ENCODE measurements around the gene PNPLA8. TPM values are rescaled to one million over a fixed set of nuclear protein-coding genes. Genes with fewer than 3 reads are reported as not detected.

Gene PNPLA8
- total and polyA plus RNA-seq, 5 experiments from 2014 or later: 19.7 to 26.5 (median 24.3) TPM

- H3K27ac Mint-ChIP-seq: peak overlapping the region in 1 of 10 donors; percentile 41
- POLR2A ChIA-PET: no interaction called here
- H3K4me3 Mint-ChIP-seq: peak overlapping the region in 1 of 10 donors; percentile 5
- peaks cover 0 to 17% (median 0%) of the 10 kb centered on the region in 5 donors for H3K27me3 Mint-ChIP-seq
- peaks cover 0 to 60% (median 40%) of the 10 kb centered on the region in 4 donors for H3K4me1 Mint-ChIP-seq
- peaks cover 0 to 5% (median 0%) of the 10 kb centered on the region in 9 donors for H3K9me3 Mint-ChIP-seq
- H3K36me3 Mint-ChIP-seq: peaks cover 4 to 32% (median 18%) of the 10 kb centered on the region in 3 donors
- DNase-seq (no peak), ATAC-seq (no peak)
These were observed 95.3 kb downstream of the PNPLA8 start for GRCh38 chr7:108430664-108431063.

DNA sequence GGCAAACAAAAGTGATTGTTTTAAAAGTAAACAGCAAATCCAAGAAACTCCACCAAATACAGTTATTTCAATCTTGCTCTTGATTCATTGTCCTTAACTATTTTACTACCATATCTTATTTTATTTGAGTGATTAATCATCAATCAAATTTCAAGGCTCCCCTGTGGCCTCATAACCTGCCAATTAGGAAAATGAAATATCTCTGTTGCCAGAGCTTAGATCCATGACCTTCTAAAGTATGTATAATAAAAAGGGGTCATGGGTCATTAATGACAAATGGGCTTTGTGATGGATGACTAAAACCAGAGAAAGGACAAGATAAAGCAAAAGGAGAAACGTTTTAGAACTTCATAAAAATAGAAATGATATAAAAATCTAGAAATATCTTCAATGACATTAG is 98.2 kb downstream of the PNPLA8 start:
- Mint-ChIP-seq H3K27me3 (peaks cover 0 to 14% (median 0%) of the 10 kb centered on the region in 5 donors), H3K36me3 (peaks cover 4 to 27% (median 24%) of the 10 kb centered on the region in 3 donors), H3K4me3 (no peak overlapping the region), H3K4me1 (peaks cover 9 to 59% (median 39%) of the 10 kb centered on the region in 4 donors), H3K9me3 (no peaks in the 10 kb centered on the region), H3K27ac (no peak overlapping the region)
- POLR2A ChIA-PET: no interaction called here
- ATAC-seq (no peak), DNase-seq (no peak)

DNA sequence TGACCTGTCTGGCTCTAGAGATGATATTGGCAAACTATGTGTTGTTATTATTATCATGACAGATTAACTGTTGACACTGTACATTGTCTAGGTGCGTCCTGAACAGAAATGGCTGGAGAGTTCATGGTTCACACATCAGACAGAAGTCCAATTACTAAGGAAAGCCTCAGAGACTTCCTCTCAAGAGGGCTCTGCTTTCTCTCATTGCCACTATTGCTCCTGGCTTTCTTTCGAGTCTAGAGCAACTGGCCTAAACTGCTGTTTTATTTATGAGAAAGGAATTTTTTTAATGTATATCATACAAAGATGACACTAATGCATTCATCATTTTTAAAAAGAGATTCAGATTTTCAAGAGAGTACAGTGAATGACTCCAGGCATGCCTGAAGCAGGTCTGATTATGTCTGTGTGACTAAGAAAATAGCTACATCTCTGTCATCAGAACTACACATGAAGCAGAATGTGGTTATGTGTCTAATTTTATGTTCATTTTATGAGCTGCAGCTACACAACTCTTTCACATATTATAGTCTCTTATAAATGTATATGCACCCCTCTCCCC is 100.1 kb downstream of the PNPLA8 start:
- H3K9me3 Mint-ChIP-seq: no peaks in the 10 kb centered on the region

DNA sequence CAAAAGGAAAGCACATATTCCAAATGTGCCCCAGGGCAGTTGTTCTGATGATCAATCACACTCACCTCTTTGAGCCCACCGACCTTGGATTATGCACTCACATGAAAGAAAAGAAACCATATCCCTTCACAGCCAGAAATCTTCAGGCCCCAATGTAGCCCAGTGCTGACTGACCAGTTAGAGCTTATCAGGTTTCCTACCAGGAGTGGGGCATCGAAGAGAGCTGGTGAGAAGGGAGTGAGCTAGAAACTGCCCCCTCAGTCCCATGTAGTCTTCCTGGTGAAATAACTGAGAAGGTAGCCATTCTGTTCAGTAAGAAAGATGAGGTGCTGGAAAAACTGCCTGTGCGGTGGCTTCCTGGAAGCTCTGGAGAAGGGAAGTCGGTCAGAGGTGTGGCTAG is 101.9 kb downstream of the PNPLA8 start:
- H3K4me3 Mint-ChIP-seq: peak overlapping the region in 1 of 10 donors; percentile 22
- H3K9me3 Mint-ChIP-seq: no peaks in the 10 kb centered on the region

More for the DNA sequence above, 100.1 kb downstream of the PNPLA8 start:
- DNase-seq: no peak
- POLR2A ChIA-PET: no interaction called here
- Mint-ChIP-seq H3K27me3 (peaks cover 0 to 13% (median 0%) of the 10 kb centered on the region in 5 donors), H3K4me3 (no peak overlapping the region), H3K4me1 (peaks cover 20 to 60% (median 41%) of the 10 kb centered on the region in 4 donors), H3K36me3 (peaks cover 4 to 18% (median 15%) of the 10 kb centered on the region in 3 donors), H3K27ac (no peak overlapping the region)
- no peak for ATAC-seq

GRCh38 chr7:108423089-108423989 is 102.6 kb downstream of the PNPLA8 start:
- POLR2A ChIA-PET: no interaction called here
- H3K4me1 Mint-ChIP-seq: peaks cover 36 to 61% (median 44%) of the 10 kb centered on the region in 4 donors
- H3K27me3 Mint-ChIP-seq: peaks cover 0 to 19% (median 0%) of the 10 kb centered on the region in 5 donors
- peaks cover 0 to 11% (median 3%) of the 10 kb centered on the region in 3 donors for H3K36me3 Mint-ChIP-seq
- peak in 1 of 2 donors; percentile 40 for ATAC-seq
- no peaks in the 10 kb centered on the region for H3K9me3 Mint-ChIP-seq
- no peak for DNase-seq
- peak overlapping the region in 3 of 10 donors; percentile 1 to 70 (median 3) for H3K27ac Mint-ChIP-seq
- H3K4me3 Mint-ChIP-seq: peak overlapping the region in 1 of 10 donors; percentile 22

More for the DNA sequence above, 101.9 kb downstream of the PNPLA8 start:
- Mint-ChIP-seq H3K4me1 (peaks cover 30 to 58% (median 42%) of the 10 kb centered on the region in 4 donors), H3K27me3 (peaks cover 0 to 17% (median 0%) of the 10 kb centered on the region in 5 donors), H3K27ac (no peak overlapping the region), H3K36me3 (peaks cover 0 to 11% (median 3%) of the 10 kb centered on the region in 3 donors)
- POLR2A ChIA-PET: no interaction called here
- DNase-seq (no peak), ATAC-seq (no peak)

DNA sequence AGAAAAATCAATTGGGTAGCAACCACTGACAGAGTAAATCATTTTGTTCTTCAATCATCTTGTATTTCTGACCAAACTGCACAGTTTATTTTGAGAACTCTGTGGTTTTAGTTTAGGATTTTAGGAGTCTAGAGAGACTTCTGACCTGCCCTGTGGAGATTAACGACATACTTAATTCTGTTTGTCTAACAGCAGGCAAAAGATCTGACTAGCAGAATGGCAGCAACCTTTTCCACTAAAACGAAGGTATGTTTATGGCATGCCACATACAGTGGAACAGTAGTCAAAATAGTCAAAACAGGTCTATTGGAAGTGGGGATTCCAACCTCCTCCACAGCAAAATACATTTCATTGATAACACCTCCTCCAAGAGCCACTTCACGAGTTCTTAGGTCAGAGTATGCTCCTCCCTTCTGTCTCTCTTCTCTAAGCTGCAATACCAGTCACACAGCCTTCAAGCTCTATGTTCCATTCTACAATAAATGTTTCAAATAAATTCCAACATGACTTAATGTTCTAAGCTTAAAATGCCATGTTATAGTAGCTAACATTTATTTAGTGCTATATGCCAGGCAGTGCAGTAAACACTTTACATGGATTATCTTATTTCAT is 104.1 kb downstream of the PNPLA8 start:
- peaks cover 0 to 11% (median 3%) of the 10 kb centered on the region in 3 donors for H3K36me3 Mint-ChIP-seq
- no peaks in the 10 kb centered on the region for H3K9me3 Mint-ChIP-seq
- H3K27me3 Mint-ChIP-seq: peaks cover 0 to 19% (median 0%) of the 10 kb centered on the region in 5 donors
- H3K4me3 Mint-ChIP-seq: peak overlapping the region in 1 of 10 donors; percentile 0
- H3K4me1 Mint-ChIP-seq: peaks cover 45 to 69% (median 54%) of the 10 kb centered on the region in 4 donors
- no peak for DNase-seq
- H3K27ac Mint-ChIP-seq: peak overlapping the region in 1 of 10 donors; percentile 85
- POLR2A ChIA-PET: no interaction called here
- ATAC-seq: no peak

Other genes starting within 250 kb of the PNPLA8 start
- gene NRCAM, start 69.7 kb downstream of the PNPLA8 start, total RNA-seq: 10 to 100 TPM; 42.9 to 46.6 TPM
- gene NRCAM, start 69.7 kb downstream of the PNPLA8 start, polyA plus RNA-seq: 10 to 100 TPM; 11.1 to 18.2 (median 13.7) TPM
- gene THAP5, start 43.6 kb upstream of the PNPLA8 start, total RNA-seq: 10 to 100 TPM; 51.8 to 52.9 TPM
- gene THAP5, start 43.6 kb upstream of the PNPLA8 start, polyA plus RNA-seq: 10 to 100 TPM; 13.3 to 27.9 (median 15.0) TPM
- gene DNAJB9, start 43.7 kb upstream of the PNPLA8 start, total RNA-seq: 10 to 100 TPM; 19.0 to 19.9 TPM
- gene DNAJB9, start 43.7 kb upstream of the PNPLA8 start, polyA plus RNA-seq: 10 to 100 TPM; 21.3 to 47.1 (median 29.2) TPM